GM12878 (cell line): ENCODE data around the gene PHLDB3. TPM values are rescaled to one million over a fixed set of nuclear protein-coding genes. Genes with fewer than 3 reads are reported as not detected.

ENCODE experiments used
- ATAC-seq: fragments of 200-7000 bp; cut with Tn5 transposase; 3 replicates; pipeline ENCODE4 v1.9.1; 2020; ENCODE audit warnings: mild to moderate bottlenecking, moderate library complexity
- BruUV-seq: library from RNA; stranded (reverse); fragments of 400-500 nt; replicated peaks from 2 replicates; lab custom pipeline; 2021; lab: Mats Ljungman, UMichigan
- CTCF ChIA-PET: fragments of 300-600 bp; sonication (Branson Sonifier 250); formaldehyde crosslinking; extraction: SDS; loops from one replicate; lab custom pipeline; 2021; ENCODE audit warnings: inconsistent platforms; lab: Yijun Ruan, JAX
- POLR2A ChIA-PET: fragments of 350-600 bp; formaldehyde crosslinking; extraction: SDS; loops from one replicate; lab custom pipeline; 2021; ENCODE audit warnings: inconsistent platforms; lab: Charles Lee
- RAD21 ChIA-PET: fragments of 300-600 bp; sonication (Branson Sonifier 250); formaldehyde crosslinking; loops from one replicate; lab custom pipeline; 2023; ENCODE audit warnings: antibody characterized with exemption; ENCODE audit not compliant: unreplicated experiment; lab: Charles Lee
- SMC1A ChIA-PET: fragments of 300-600 bp; sonication (Branson Sonifier 250); formaldehyde crosslinking; loops from one replicate; lab custom pipeline; 2023; ENCODE audit not compliant: unreplicated experiment, uncharacterized antibody; lab: Charles Lee
- DNase-seq: peaks from one replicate; pipeline ENCODE4 v3.0.0-alpha.2; 2011; ENCODE audit warnings: low read depth, low spot score
- FAIRE-seq: peaks from 3 replicates; lab custom pipeline; 2011; peaks lifted over from hg19 to GRCh38; lab: Jason Lieb, UNC
- H2AFZ ChIP-seq: 2 replicates; pipeline ENCODE4 v1.6.0; 2011; ENCODE audit warnings: low read depth, low read length, control low read depth; ENCODE audit not compliant: control insufficient read depth
- H3K27ac ChIP-seq: 2 replicates; pipeline ENCODE4 v1.5.1; 2011; ENCODE audit warnings: control low read depth; ENCODE audit not compliant: control insufficient read depth, insufficient read depth
- H3K27me3 ChIP-seq, 2 experiments: replicated peaks in 1 of 2; 2 replicates each; pipeline versions ENCODE4 v1.6.0 to v1.6.1; 2011; ENCODE audit warnings: low read length in 1 of 2; ENCODE audit not compliant: control insufficient read depth in 2 of 2, insufficient read depth in 2 of 2
- H3K36me3 ChIP-seq, 2 experiments: 2 replicates each; pipeline ENCODE4 v1.5.1; 2011; ENCODE audit warnings: low read length in 1 of 2; ENCODE audit not compliant: control insufficient read depth in 2 of 2, insufficient read depth in 2 of 2
- H3K4me1 ChIP-seq: 2 replicates; pipeline ENCODE4 v1.6.1; 2011; ENCODE audit warnings: mild to moderate bottlenecking, low read length, moderate library complexity, mixed read lengths; ENCODE audit not compliant: control insufficient read depth, insufficient read depth
- H3K4me2 ChIP-seq: 2 replicates; pipeline ENCODE4 v1.6.0; 2011; ENCODE audit warnings: control low read depth; ENCODE audit not compliant: control insufficient read depth, insufficient read depth
- H3K4me3 ChIP-seq: fragments of 200-600 bp; sonication (generic); 2 replicates; pipeline ENCODE4 v1.5.1; 2016
- H3K79me2 ChIP-seq: 2 replicates; pipeline ENCODE4 v1.6.0; 2011; ENCODE audit warnings: low read length; ENCODE audit not compliant: control insufficient read depth, insufficient read depth
- H3K9ac ChIP-seq: 2 replicates; pipeline ENCODE4 v1.8.0; 2011; ENCODE audit warnings: low read length, control low read depth, mixed read lengths; ENCODE audit not compliant: control insufficient read depth, insufficient read depth
- H3K9me3 ChIP-seq: replicated peaks from 3 replicates; pipeline ENCODE4 v1.5.1; 2011; ENCODE audit warnings: mild to moderate bottlenecking, low read length; ENCODE audit not compliant: control insufficient read depth, insufficient read depth
- H4K20me1 ChIP-seq: 2 replicates; pipeline ENCODE4 v1.6.0; 2011; ENCODE audit not compliant: control insufficient read depth, insufficient read depth
- EP300 ChIP-seq, 2 experiments: fragments of 150-350 bp in 1 of 2; IDR thresholded peaks; 2 replicates each; pipeline ENCODE4 v1.6.1; 2011 to 2012; ENCODE audit warnings: low read depth in 2 of 2, low read length in 2 of 2, borderline replicate concordance in 1 of 2, improper control_type of control experiment in 1 of 2, inconsistent platforms in 1 of 2; ENCODE audit not compliant: control insufficient read depth in 1 of 2
- HDGF ChIP-seq: fragments of 450-650 bp; IDR thresholded peaks from 2 replicates; pipeline ENCODE4 v1.6.1; 2016; ENCODE audit warnings: antibody characterized with exemption
- JUND ChIP-seq: IDR thresholded peaks from 2 replicates; pipeline ENCODE4 v1.6.1; 2012; ENCODE audit warnings: low read depth, mild to moderate bottlenecking, low read length, improper control_type of control experiment, moderate library complexity
- MTA2 ChIP-seq: fragments of 450-650 bp; IDR thresholded peaks from 2 replicates; pipeline ENCODE4 v1.6.1; 2016; ENCODE audit warnings: low read depth, mild to moderate bottlenecking, moderate library complexity
- MTA3 ChIP-seq: IDR thresholded peaks from 2 replicates; pipeline ENCODE4 v1.6.1; 2012; ENCODE audit warnings: low read length, inconsistent platforms, borderline replicate concordance
- NFYB ChIP-seq: IDR thresholded peaks from 2 replicates; pipeline ENCODE4 v1.6.1; 2011; ENCODE audit warnings: low read depth, mild to moderate bottlenecking, low read length, improper control_type of control experiment, moderate library complexity; ENCODE audit not compliant: insufficient read depth
- POLR2A ChIP-seq: IDR thresholded peaks from 2 replicates; pipeline ENCODE4 v1.6.1; 2011; ENCODE audit warnings: low read depth, mild to moderate bottlenecking, low read length
- RAD51 ChIP-seq: fragments of 450-650 bp; IDR thresholded peaks from 2 replicates; pipeline ENCODE4 v1.6.1; 2016; ENCODE audit warnings: moderate library complexity, mild to moderate bottlenecking, inconsistent platforms
- REST ChIP-seq: IDR thresholded peaks from 2 replicates; pipeline ENCODE4 v1.6.1; 2012; ENCODE audit warnings: mild to moderate bottlenecking, low read depth, low read length
- SIX5 ChIP-seq: IDR thresholded peaks from 2 replicates; pipeline ENCODE4 v1.6.1; 2011; ENCODE audit warnings: mild to moderate bottlenecking, low read depth, low read length, moderate library complexity; ENCODE audit not compliant: severe bottlenecking
- TAF1 ChIP-seq: IDR thresholded peaks from 2 replicates; pipeline ENCODE4 v1.6.1; 2011; ENCODE audit warnings: mild to moderate bottlenecking, low read depth, low read length, borderline replicate concordance
- TBL1XR1 ChIP-seq: IDR thresholded peaks from 2 replicates; pipeline ENCODE4 v1.6.1; 2012; ENCODE audit warnings: low read depth, low read length, improper control_type of control experiment
- ZBTB11 ChIP-seq: fragments of 450-650 bp; formaldehyde crosslinking; IDR thresholded peaks from 2 replicates; pipeline ENCODE4 v1.5.0; 2022; ENCODE audit warnings: mild to moderate bottlenecking, missing genetic modification characterization
- ZNF622 ChIP-seq: fragments of 450-650 bp; IDR thresholded peaks from 2 replicates; pipeline ENCODE4 v1.6.1; 2017; ENCODE audit warnings: mild to moderate bottlenecking, inconsistent platforms
- WGBS: methylation state at CpG from one replicate; pipeline ENCODE4 v1.1.6; 2016; ENCODE audit warnings: low lambda C conversion rate; ENCODE audit not compliant: insufficient replicate concordance, insufficient coverage; ENCODE audit errors: missing lambda C conversion rate; 5-methylcytosine and 5-hydroxymethylcytosine counted together
- in situ Hi-C: fragments of 300-500 bp; cut with MboI; formaldehyde crosslinking; loops from 9 replicates; pipeline ENCODE4 v1.14.3; 2018; ENCODE audit warnings: mixed read lengths
- intact Hi-C: fragments of 100-400 bp; cut with micrococcal nuclease; formaldehyde crosslinking; loops from one replicate; pipeline ENCODE4 v1.14.2; 2022; ENCODE audit not compliant: unreplicated experiment
- polyA plus RNA-seq, 11 experiments: library from polyadenylated mRNA; depleted of rRNA in 4 of 11; unstranded in 6 of 11; stranded (reverse) in 5 of 11; fragments of >200 nt; fragmentation: Nextera tagmentation in 4 of 11; fragmentation: Illumina TruSeq in 1 of 11; extraction: Ambion mirVana in 4 of 11; extraction: Trizol in 1 of 11; gene quantifications; 1 replicate in 1 of 11; 2 replicates in 10 of 11; pipeline versions ENCODE4 v1.2.1 to v1.2.3, GENCODE V29; 2011 to 2016; ENCODE audit warnings: inconsistent platforms in 2 of 11, missing spikeins in 2 of 11, low read depth in 1 of 11
- total RNA-seq, 4 experiments: library from RNA; depleted of rRNA in 3 of 4; stranded (reverse); fragments of >200 nt in 3 of 4; fragmentation: Illumina TruSeq in 1 of 4; extraction: Trizol in 1 of 4; gene quantifications; 2 replicates each; pipeline versions ENCODE4 v1.2.1 to v1.2.3, GENCODE V29; 2013 to 2021

Gene PHLDB3
- total and polyA plus RNA-seq, 10 of the 15 experiments (the other 5 are each of a cell fraction or from before 2014, with no cell fraction given): 0.13 to 13.0 (median 5.5) TPM

- SMC1A ChIA-PET: interaction anchor here (0.7 kb wide), 1 partner anchor 7 kb away, joined by 3 read pairs; no protein-coding TSS in a partner anchor
- DNase-seq (no peak), FAIRE-seq (no peak), ATAC-seq (no peak)
- intact Hi-C loops (no loop called here), in situ Hi-C loops (no loop called here)
- no peaks in the 10 kb centered on the region for H3K36me3 ChIP-seq
- no peaks in the 10 kb centered on the region for H4K20me1 ChIP-seq
- POLR2A ChIA-PET: interaction anchor here (1.1 kb wide), 1 partner anchor 66 kb away, joined by 3 read pairs; the partner anchor contains the start of gene ZNF575
- BruUV-seq: no TSS peak
- peaks cover 8% of the 10 kb centered on the region; the same call in 1 of the 2 replicates for H3K4me1 ChIP-seq
- H2AFZ ChIP-seq: no peak overlapping the region
- H3K9ac ChIP-seq: no peak overlapping the region
- no peak overlapping the region for H3K27ac ChIP-seq
- no peak overlapping the region for H3K4me3 ChIP-seq
- no peaks in the 10 kb centered on the region for H3K9me3 ChIP-seq
- RAD21 ChIA-PET: no interaction called here
- H3K4me2 ChIP-seq: no peak overlapping the region
- H3K79me2 ChIP-seq: no peaks in the 10 kb centered on the region
- 94% methylated on average over 1 of the region's 1 CpG for WGBS
- CTCF ChIA-PET: interaction anchor here (1.2 to 3.1 kb wide), 2 partner anchors 51 to 53 kb away, joined by 4 to 11 read pairs; no protein-coding TSS in a partner anchor
- no peak for TF ChIP-seq MTA3
- no peak for TF ChIP-seq ZNF622
- TF ChIP-seq RAD51: no peak
- no peak for TF ChIP-seq TAF1
- TF ChIP-seq JUND: no peak
- no peak for TF ChIP-seq POLR2A
- no peak for TF ChIP-seq SIX5
- TF ChIP-seq ZBTB11 (CRISPR knock-in tag): no peak
- TF ChIP-seq TBL1XR1: no peak
- no peak for TF ChIP-seq MTA2
- no peak for TF ChIP-seq EP300 (IDR thresholded peaks at IDR 0.05; ENCODE audit: borderline replicate concordance in 1 of 2, control insufficient read depth in 1 of 2, low read depth in 2 of 2, low read length in 2 of 2)
- TF ChIP-seq REST: no peak
- no peak for TF ChIP-seq HDGF
- no peak for TF ChIP-seq NFYB
- H3K27me3 ChIP-seq: no peaks in the 10 kb centered on the region
Measured at GRCh38 chr19:43466793-43467192, 37.8 kb downstream of the PHLDB3 start.
